ENCODE measurements around the gene PRM2.

Gene PRM2

GRCh38 chr16:11312718-11313492 lies 36.6 kb upstream of the PRM2 start:
- DNase-seq (ENCODE audit: insufficient read length, low spot score): no peak
- TF ChIP-seq POLR2A (IDR thresholded peaks at IDR 0.05; ENCODE audit: low read depth, low read length): no peak

GRCh38 chr16:11310997-11311561 lies 34.8 kb upstream of the PRM2 start:
- no peak for DNase-seq (ENCODE audit: insufficient read length, low spot score)
- no peak for TF ChIP-seq POLR2A (IDR thresholded peaks at IDR 0.05; ENCODE audit: low read depth, low read length)
- no peak for FAIRE-seq

More at GRCh38 chr16:11312718-11313492, 36.6 kb upstream of the PRM2 start:
- no peak for FAIRE-seq

- no peak for FAIRE-seq
- TF ChIP-seq POLR2A (IDR thresholded peaks at IDR 0.05; ENCODE audit: low read depth, low read length): no peak
These were observed 34.3 kb upstream of the PRM2 start for GRCh38 chr16:11310634-11310977.

GRCh38 chr16:11309895-11310633 lies 33.8 kb upstream of the PRM2 start:
- no peak for TF ChIP-seq POLR2A (IDR thresholded peaks at IDR 0.05; ENCODE audit: low read depth, low read length)
- FAIRE-seq (no peak), DNase-seq (ENCODE audit: insufficient read length, low spot score) (no peak)

More at GRCh38 chr16:11310634-11310977, 34.3 kb upstream of the PRM2 start:
- no peak for DNase-seq (ENCODE audit: insufficient read length, low spot score)

GRCh38 chr16:11308493-11309283 lies 32.4 kb upstream of the PRM2 start:
- FAIRE-seq: no peak
- TF ChIP-seq POLR2A (IDR thresholded peaks at IDR 0.05; ENCODE audit: low read depth, low read length): no peak
- DNase-seq (ENCODE audit: insufficient read length, low spot score): no peak

- no peak for TF ChIP-seq POLR2A (IDR thresholded peaks at IDR 0.05; ENCODE audit: low read depth, low read length)
- DNase-seq (ENCODE audit: insufficient read length, low spot score) (no peak), FAIRE-seq (no peak)
These were observed 31.6 kb upstream of the PRM2 start for GRCh38 chr16:11307639-11308492.

- no peak for TF ChIP-seq POLR2A (IDR thresholded peaks at IDR 0.05; ENCODE audit: low read depth, low read length)
- DNase-seq (ENCODE audit: insufficient read length, low spot score) (no peak), FAIRE-seq (no peak)
These were observed 30.8 kb upstream of the PRM2 start for GRCh38 chr16:11306997-11307638.

- no peak for FAIRE-seq
- DNase-seq (ENCODE audit: insufficient read length, low spot score): no peak
- no peak for TF ChIP-seq POLR2A (IDR thresholded peaks at IDR 0.05; ENCODE audit: low read depth, low read length)
These were observed 30.1 kb upstream of the PRM2 start for GRCh38 chr16:11306381-11306780.

GRCh38 chr16:11303405-11304138 lies 27.3 kb upstream of the PRM2 start:
- no peak for TF ChIP-seq POLR2A (IDR thresholded peaks at IDR 0.05; ENCODE audit: low read depth, low read length)
- FAIRE-seq (no peak), DNase-seq (ENCODE audit: insufficient read length, low spot score) (no peak)

- DNase-seq (ENCODE audit: insufficient read length, low spot score) (no peak), FAIRE-seq (no peak)
- no peak for TF ChIP-seq POLR2A (IDR thresholded peaks at IDR 0.05; ENCODE audit: low read depth, low read length)
These were observed 26.7 kb upstream of the PRM2 start for GRCh38 chr16:11302977-11303376.

GRCh38 chr16:11301645-11302501 lies 25.6 kb upstream of the PRM2 start:
- no peak for FAIRE-seq
- DNase-seq (ENCODE audit: insufficient read length, low spot score): no peak
- TF ChIP-seq POLR2A (IDR thresholded peaks at IDR 0.05; ENCODE audit: low read depth, low read length): no peak
